Islet precursor cell (in vitro differentiated cells): ENCODE results near the gene EP300.
A peak's percentile ranks its signal among the peaks of the same experiment; 100 is the strongest.
"Not testable (repeated sequence)": the region's sequence is repeated elsewhere in the genome, so short reads cannot be mapped to it uniquely, and the experiment has no call there.

Source experiments
- DNase-seq: peaks from one replicate; pipeline ENCODE4 v3.0.0-alpha.2; 2018

Gene EP300

GRCh38 chr22:41092023-41092817 is at the start of gene EP300:
Gene EP300, plus strand, starts transcription at chr22:41092592. Its CDS starts 413 bp downstream, at chr22:41093005.
- DNase-seq = peak; percentile 77

GRCh38 chr22:41043722-41044121 is 48.7 kb upstream of the EP300 start:
- no peak for DNase-seq

GRCh38 chr22:41045575-41045974 is 46.8 kb upstream of the EP300 start:
- not testable (repeated sequence) for DNase-seq

GRCh38 chr22:41047801-41048211 is 44.6 kb upstream of the EP300 start:
- no peak for DNase-seq

- DNase-seq = not testable (repeated sequence)
Observed at GRCh38 chr22:41048345-41048744, 44.0 kb upstream of the EP300 start.

GRCh38 chr22:41048791-41049717 is 43.3 kb upstream of the EP300 start:
- peak; percentile 98 for DNase-seq

GRCh38 chr22:41049795-41050194 is 42.6 kb upstream of the EP300 start:
- not testable (repeated sequence) for DNase-seq

GRCh38 chr22:41050883-41051282 is 41.5 kb upstream of the EP300 start:
- DNase-seq = no peak

- peak; percentile 58 for DNase-seq
Observed at GRCh38 chr22:41052661-41053490, 39.5 kb upstream of the EP300 start.

GRCh38 chr22:41057076-41057475 is 35.3 kb upstream of the EP300 start:
- DNase-seq = no peak

- DNase-seq = no peak
Observed at GRCh38 chr22:41062146-41062545, 30.2 kb upstream of the EP300 start.

GRCh38 chr22:41064326-41064725 is 28.1 kb upstream of the EP300 start:
- not testable (repeated sequence) for DNase-seq

GRCh38 chr22:41066341-41066740 is 26.1 kb upstream of the EP300 start:
- DNase-seq = not testable (repeated sequence)

- not testable (repeated sequence) for DNase-seq
Observed at GRCh38 chr22:41067968-41068367, 24.4 kb upstream of the EP300 start.

GRCh38 chr22:41070665-41071331 is 21.6 kb upstream of the EP300 start:
- no peak for DNase-seq

- DNase-seq = no peak
Observed at GRCh38 chr22:41074061-41074460, 18.3 kb upstream of the EP300 start.

- DNase-seq = no peak
Observed at GRCh38 chr22:41074466-41074865, 17.9 kb upstream of the EP300 start.

GRCh38 chr22:41074941-41075710 is 17.3 kb upstream of the EP300 start:
- no peak for DNase-seq

GRCh38 chr22:41075946-41076345 is 16.4 kb upstream of the EP300 start:
- no peak for DNase-seq

- DNase-seq = no peak
Observed at GRCh38 chr22:41076857-41077256, 15.5 kb upstream of the EP300 start.

- DNase-seq = no peak
Observed at GRCh38 chr22:41078931-41079330, 13.5 kb upstream of the EP300 start.
